Forelimb muscle (tissue), 1 donor: ENCODE data around the gene PNPLA7. TPM values are rescaled to one million over a fixed set of nuclear protein-coding genes. Genes with fewer than 3 reads are reported as not detected.
"Not testable (repeated sequence)": the region's sequence is repeated elsewhere in the genome, so short reads cannot be mapped to it uniquely, and the experiment has no call there.

Source experiments
- DNase-seq: peaks from one replicate; pipeline ENCODE4 v3.0.0-alpha.2; 2013; ENCODE audit warnings: low read depth
- polyA plus RNA-seq: library from polyadenylated mRNA; unstranded; fragments of 120-200 nt; gene quantifications from one replicate; pipeline ENCODE4 v1.2.1, GENCODE V29; 2013; ENCODE audit not compliant: insufficient read length

PNPLA7 gene
- polyA plus RNA-seq, 1 donor: 3.6 TPM

- DNase-seq: no peak
Observed at GRCh38 chr9:137452006-137452760, 98.0 kb downstream of the PNPLA7 start.

DNA sequence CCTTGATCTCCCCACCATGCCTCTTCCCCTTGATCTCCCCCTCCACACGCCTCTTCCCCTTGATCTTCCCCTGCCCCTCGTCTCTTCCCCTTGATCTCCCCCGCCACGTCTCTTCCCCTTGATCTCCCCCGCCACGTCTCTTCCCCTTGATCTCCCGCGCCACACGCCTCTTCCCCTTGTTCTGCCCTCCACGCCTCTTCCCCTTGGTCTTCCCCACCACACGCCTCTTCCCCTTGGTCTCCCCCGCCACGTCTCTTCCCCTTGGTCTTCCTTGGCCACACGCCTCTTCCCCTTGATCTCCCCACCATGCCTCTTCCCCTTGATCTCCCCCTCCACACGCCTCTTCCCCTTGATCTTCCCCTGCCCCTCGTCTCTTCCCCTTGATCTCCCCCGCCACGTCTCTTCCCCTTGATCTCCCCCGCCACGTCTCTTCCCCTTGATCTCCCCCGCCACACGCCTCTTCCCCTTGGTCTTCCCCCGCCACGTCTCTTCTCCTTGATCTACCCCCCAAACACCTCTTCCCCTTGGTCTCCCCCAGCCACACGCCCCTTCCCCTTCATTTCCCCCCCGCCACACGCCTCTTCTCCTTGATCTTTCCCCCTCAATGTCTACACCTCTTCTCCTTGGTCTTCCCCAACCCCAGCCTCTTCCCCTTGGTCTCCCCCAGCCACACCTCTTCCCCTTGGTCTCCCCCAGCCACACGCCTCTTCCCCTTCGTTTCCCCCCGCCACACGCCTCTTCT, 98.8 kb downstream of the PNPLA7 start:
- DNase-seq: not testable (repeated sequence)

DNA sequence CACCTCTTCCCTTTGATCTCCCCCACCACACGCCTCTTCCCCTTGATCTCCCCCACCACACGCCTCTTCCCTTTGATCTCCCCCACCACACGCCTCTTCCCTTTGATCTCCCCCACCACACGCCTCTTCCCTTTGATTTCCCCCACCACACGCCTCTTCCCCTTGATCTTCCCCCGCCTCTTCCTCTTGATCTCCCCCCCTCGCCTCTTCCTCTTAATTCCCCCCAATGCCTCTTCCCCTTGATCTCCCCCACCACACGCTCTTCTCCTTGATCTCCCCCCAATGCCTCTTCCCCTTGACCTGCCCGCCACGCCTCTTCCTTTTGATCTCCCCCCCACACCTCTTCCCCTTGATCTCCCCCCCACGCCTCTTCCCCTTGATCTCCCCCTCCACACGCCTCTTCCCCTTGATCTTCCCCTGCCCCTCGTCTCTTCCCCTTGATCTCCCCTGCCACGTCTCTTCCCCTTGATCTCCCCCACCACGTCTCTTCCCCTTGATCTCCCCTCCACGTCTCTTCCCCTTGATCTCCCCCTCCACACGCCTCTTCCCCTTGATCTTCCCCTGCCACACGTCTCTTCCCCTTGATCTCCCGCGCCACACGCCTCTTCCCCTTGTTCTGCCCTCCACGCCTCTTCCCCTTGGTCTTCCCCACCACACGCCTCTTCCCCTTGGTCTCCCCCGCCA, 99.5 kb downstream of the PNPLA7 start:
- not testable (repeated sequence) for DNase-seq

GRCh38 chr9:137449931-137450538, 100.2 kb downstream of the PNPLA7 start:
- DNase-seq: no peak

DNA sequence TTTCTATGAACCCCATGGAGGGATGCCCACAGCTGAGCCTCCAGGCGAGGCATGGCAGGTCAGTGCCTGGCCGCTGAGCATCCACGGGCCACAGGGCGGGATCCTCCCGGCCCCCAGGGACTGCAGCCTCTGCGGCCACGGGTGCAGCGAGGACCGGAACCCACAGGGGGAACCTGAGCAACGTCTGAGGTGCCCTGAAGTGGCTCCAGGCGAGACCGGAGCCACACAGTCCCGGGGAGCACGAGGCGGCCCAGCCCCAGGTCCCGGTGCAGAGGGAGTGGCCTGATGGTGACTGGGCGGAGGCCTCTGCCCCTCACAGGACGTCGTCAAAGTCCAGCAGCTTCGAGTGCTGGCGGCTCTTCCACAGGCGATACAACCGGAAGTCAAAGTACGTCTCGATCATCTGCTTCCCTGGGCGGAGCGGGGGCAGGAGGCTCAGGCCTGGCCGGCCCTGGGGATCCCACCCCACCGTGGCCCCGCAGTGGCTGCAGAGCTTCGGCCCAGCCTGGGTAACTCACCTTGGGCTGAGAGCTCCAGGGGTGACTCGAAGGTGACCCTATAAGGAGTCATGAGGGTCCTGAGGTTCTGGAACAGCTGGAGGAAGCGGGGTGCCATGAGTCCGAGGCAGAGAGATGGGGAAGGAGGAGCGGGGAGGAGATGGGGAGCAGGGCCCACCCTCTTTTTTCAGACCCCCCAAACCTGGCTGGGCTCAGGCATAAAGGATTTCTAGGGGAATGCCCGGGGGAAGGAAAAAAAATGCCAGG, 100.9 kb downstream of the PNPLA7 start:
- DNase-seq: no peak

DNA sequence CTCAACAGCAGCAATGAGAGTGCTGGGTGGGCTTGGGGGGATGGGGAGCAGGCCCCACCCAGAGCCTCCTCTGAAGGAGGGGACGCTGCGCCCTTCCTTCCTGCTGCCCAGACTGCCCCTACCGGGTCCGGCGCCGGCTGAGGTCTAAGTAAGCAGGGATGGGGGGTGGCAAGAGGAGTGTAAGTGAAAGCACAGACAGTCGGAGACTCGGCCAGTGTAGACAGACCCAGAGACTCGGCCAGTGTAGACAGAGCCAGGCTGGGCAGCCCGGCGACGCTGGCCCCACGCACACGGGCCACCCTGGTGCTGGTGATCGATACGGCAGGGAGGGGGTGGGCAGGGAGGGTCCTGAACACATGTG, 101.6 kb downstream of the PNPLA7 start:
- DNase-seq: no peak

- DNase-seq: no peak
Observed at GRCh38 chr9:137447722-137448601, 102.2 kb downstream of the PNPLA7 start.

GRCh38 chr9:137446851-137447471, 103.2 kb downstream of the PNPLA7 start:
- no peak for DNase-seq

DNA sequence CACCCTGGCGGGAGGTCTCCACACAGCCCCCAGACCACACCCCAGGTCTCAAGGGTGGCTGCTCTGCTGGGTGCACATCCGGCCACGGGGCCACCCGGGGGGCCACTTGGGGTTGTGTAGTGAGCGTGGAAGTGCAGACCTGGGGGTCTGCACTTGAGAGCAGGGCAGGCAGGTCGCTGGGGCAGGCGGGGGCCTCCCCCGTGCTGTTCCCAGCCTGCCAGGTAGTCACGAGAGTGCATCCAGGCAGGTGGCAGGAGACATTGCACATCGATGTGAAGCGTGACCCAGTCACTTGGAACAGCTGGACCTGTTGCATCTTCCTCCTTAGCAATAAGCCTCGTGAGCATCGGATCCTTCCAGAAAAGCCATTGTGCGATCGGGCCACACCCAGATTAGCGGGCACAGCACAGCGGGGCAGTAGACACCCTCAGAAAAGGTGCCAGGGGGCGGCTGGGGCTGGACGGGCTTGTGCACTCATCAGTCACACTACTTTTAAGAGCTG, 104.2 kb downstream of the PNPLA7 start:
- no peak for DNase-seq

DNA sequence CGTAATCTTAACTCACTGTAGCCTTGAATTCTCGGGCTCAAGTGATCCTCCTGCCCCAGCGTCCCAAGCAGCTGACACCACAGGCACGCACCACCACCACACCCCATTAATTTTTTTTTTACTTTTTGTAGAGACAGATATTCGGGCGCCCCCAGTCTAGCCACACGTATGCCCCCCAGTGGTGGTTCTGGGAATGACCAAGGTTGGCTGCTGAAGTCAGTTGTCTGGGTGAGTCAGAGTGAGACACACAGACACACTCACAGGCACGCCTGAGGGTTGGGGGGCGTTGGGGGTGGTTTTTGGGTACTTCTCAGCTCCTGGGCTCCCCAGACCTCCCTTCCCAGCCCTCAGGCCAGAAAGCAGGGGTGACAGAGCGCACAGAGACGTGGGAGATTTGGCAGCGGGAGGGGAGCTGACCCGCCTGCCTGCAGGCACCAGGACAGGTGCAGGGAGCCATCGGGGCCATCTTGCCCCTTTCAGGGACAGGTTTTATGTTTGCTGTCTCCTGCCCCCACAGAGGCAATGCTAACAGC, 104.9 kb downstream of the PNPLA7 start:
- no peak for DNase-seq

- DNase-seq: no peak
Observed at GRCh38 chr9:137444106-137444790, 106.0 kb downstream of the PNPLA7 start.

DNA sequence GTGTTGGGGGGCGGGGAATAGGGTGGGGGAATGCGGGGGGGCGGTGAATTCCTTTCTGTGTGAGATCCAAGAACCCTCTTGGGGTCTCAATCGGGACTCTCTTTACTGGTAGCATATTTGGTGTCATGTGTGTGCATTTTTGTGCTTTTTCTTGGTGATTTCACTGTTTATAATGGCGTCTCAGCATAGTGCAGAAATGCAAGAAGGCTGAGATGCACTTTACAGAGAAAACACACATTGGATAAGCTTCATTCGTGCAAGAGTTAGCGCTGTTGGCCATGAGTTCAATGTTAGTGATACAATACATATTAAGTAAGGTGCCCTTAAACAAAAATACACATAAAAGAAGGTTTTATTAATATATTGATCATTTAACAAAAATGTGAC, 108.3 kb downstream of the PNPLA7 start:
- no peak for DNase-seq

- DNase-seq: no peak
Observed at GRCh38 chr9:137441289-137441934, 108.8 kb downstream of the PNPLA7 start, which contains the start of gene ENTPD8. TSS of gene ENTPD8 (minus strand) at chr9:137441357. CDS start at chr9:137438285, 3,072 bp downstream.

GRCh38 chr9:137439158-137439714, 111.0 kb downstream of the PNPLA7 start:
- DNase-seq: no peak

- no peak for DNase-seq
Observed at GRCh38 chr9:137438591-137439157, 111.5 kb downstream of the PNPLA7 start.

DNA sequence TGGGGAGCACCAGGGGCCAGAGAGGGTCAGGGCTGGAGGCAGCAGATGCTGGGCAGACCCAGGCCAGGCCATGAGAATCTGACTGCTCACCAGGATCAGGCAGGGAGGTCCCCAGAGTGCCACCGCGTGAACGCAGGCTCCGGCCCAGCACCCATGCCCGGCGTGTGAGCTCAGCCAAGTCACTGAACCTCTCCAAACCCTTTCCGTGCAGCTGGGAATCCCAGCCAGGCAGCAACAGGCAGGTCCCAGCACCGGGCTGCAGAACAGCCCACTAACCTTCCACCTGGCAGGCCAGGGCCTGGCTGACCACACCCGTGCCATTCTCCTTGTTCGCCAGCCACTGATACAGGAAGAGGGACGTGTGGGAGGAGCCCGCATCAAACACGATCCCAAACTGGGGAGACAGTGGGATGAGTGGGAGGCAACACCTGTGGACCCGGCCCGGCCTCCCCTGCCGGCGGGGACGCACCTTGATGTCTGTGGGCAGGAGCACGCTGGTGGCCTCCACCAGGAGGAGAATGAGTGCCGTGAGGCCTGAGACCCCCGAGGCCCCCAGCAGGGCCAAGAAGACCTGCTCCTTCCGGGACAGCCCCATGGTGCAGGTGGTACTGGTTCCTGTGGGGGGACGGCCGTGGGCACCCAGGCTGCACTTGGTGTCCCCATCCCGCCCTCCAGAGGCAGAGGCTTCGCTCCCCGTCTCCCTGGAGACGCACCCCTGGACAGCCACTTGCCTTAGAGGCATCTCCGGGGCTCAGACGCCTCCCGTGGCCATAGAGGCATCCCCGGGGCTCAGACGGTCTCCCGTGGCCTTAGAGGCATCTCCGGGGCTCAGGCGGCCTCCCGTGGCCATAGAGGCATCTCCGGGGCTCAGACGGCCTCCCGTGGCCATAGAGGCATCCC, 112.3 kb downstream of the PNPLA7 start:
- DNase-seq: no peak
